ENCODE measurements around the gene STARD5. TPM values are rescaled to one million over a fixed set of nuclear protein-coding genes. Genes with fewer than 3 reads are reported as not detected.

Gene STARD5
- total RNA-seq, 3 donors from 2014 or later = 16.6 to 38.9 (median 33.4) TPM

GRCh38 chr15:81291916-81292522 is 31.9 kb downstream of the STARD5 start:
- no peak overlapping the region for H3K4me3 ChIP-seq
- no peak for DNase-seq
- H3K36me3 ChIP-seq (ENCODE audit: low read depth) = no peaks in the 10 kb centered on the region
- no peaks in the 10 kb centered on the region for H3K9me3 ChIP-seq
- ATAC-seq = no peak
- H3K4me1 ChIP-seq (ENCODE audit: low read depth) = no peaks in the 10 kb centered on the region
- intact Hi-C loops (cut with DNase I, micrococcal nuclease) = no loop called here
- no peak for TF ChIP-seq CTCF (IDR thresholded peaks at IDR 0.05)

DNA sequence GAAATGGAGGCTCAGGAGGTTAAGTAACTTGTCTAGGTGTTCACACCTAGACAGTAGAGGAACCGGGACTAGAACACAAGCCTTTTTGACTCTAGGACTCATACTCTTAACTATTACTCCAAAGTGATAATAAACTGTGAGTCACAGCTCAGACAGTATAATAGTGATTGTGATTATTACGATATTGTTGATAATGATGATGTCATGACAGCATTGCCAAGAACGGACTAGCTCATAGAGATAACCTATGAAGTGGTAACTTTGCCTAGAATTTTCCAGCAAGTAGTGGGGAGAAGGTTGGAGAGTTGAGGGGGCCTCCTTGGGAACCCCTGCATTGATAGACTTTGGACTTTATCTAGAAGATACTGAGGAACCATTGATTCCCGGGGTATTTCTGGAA is 34.0 kb downstream of the STARD5 start:
- intact Hi-C loops (cut with DNase I, micrococcal nuclease) = no loop called here
- H3K36me3 ChIP-seq (ENCODE audit: low read depth) = no peaks in the 10 kb centered on the region
- H3K9me3 ChIP-seq = no peaks in the 10 kb centered on the region
- DNase-seq (no peak), ATAC-seq (no peak)
- H3K4me3 ChIP-seq = no peak overlapping the region
- no peak for TF ChIP-seq CTCF (IDR thresholded peaks at IDR 0.05)
- no peaks in the 10 kb centered on the region for H3K4me1 ChIP-seq (ENCODE audit: low read depth)

DNA sequence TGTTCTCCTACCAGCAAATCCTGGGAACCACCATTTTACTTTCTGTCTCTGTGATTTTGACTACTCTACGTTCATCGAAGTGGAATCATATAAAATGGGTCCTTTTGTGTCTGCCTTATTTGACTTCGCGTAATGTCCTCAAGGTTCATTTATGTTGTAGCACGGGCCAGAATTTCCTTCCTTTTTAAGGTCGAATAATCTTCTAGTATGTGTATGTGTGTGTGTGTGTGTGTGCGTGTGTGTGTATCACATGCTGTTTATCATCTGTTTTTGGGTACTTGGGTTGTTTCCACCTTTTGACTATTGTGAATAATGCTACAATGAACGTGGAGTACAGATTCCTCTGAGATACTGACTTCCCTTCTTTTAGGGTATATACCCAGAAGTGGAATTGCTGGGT is 35.3 kb downstream of the STARD5 start:
- no peak for DNase-seq
- Histone ChIP-seq H3K9me3 (no peaks in the 10 kb centered on the region), H3K4me3 (no peak overlapping the region), H3K36me3 (ENCODE audit: low read depth) (no peaks in the 10 kb centered on the region), H3K4me1 (ENCODE audit: low read depth) (no peaks in the 10 kb centered on the region)
- TF ChIP-seq CTCF (IDR thresholded peaks at IDR 0.05) = no peak
- ATAC-seq = no peak
- intact Hi-C loops (cut with DNase I, micrococcal nuclease) = no loop called here

GRCh38 chr15:81288040-81288439 is 35.9 kb downstream of the STARD5 start:
- Histone ChIP-seq H3K36me3 (ENCODE audit: low read depth) (no peaks in the 10 kb centered on the region), H3K4me1 (ENCODE audit: low read depth) (no peaks in the 10 kb centered on the region), H3K4me3 (no peak overlapping the region), H3K9me3 (no peaks in the 10 kb centered on the region)
- TF ChIP-seq CTCF (IDR thresholded peaks at IDR 0.05) = no peak
- DNase-seq = no peak
- ATAC-seq = no peak
- intact Hi-C loops (cut with DNase I, micrococcal nuclease) = no loop called here

- Histone ChIP-seq H3K9me3 (no peaks in the 10 kb centered on the region), H3K36me3 (ENCODE audit: low read depth) (no peaks in the 10 kb centered on the region), H3K4me3 (no peak overlapping the region), H3K4me1 (ENCODE audit: low read depth) (no peaks in the 10 kb centered on the region)
- ATAC-seq (peak; percentile 71), DNase-seq (no peak)
- no peak for TF ChIP-seq CTCF (IDR thresholded peaks at IDR 0.05)
- intact Hi-C loops (cut with DNase I, micrococcal nuclease) = no loop called here
Observed at GRCh38 chr15:81286621-81287121, 37.3 kb downstream of the STARD5 start.

- intact Hi-C loops (cut with DNase I, micrococcal nuclease) = no loop called here
- H3K4me1 ChIP-seq (ENCODE audit: low read depth) = peaks cover 9% of the 10 kb centered on the region
- H3K9me3 ChIP-seq = no peaks in the 10 kb centered on the region
- DNase-seq (no peak), ATAC-seq (no peak)
- TF ChIP-seq CTCF (IDR thresholded peaks at IDR 0.05) = no peak
- H3K36me3 ChIP-seq (ENCODE audit: low read depth) = no peaks in the 10 kb centered on the region
- no peak overlapping the region for H3K4me3 ChIP-seq
Observed at GRCh38 chr15:81285461-81285860, 38.5 kb downstream of the STARD5 start.

Data from mucosa of descending colon (tissue), 3 donors.